AG10803 (cell line): ENCODE data around the gene LGALS3.

Experiments
- DNase-seq: peaks from one replicate; pipeline ENCODE4 v3.0.0; 2010; ENCODE audit warnings: low read depth
- H3K4me3 ChIP-seq: 2 replicates; pipeline ENCODE4 v1.5.1; 2011; ENCODE audit warnings: mild to moderate bottlenecking, low read length, control low read depth
- CTCF ChIP-seq: conservative IDR thresholded peaks from 2 replicates; pipeline ENCODE4 v1.5.1; 2011; ENCODE audit warnings: mild to moderate bottlenecking, low read length, control low read depth, inconsistent platforms

The LGALS3 gene

GRCh38 chr14:55114720-55115119 lies 14.3 kb upstream of the LGALS3 start:
- TF ChIP-seq CTCF = no peak
- no peak overlapping the region for H3K4me3 ChIP-seq
- DNase-seq = no peak

DNA sequence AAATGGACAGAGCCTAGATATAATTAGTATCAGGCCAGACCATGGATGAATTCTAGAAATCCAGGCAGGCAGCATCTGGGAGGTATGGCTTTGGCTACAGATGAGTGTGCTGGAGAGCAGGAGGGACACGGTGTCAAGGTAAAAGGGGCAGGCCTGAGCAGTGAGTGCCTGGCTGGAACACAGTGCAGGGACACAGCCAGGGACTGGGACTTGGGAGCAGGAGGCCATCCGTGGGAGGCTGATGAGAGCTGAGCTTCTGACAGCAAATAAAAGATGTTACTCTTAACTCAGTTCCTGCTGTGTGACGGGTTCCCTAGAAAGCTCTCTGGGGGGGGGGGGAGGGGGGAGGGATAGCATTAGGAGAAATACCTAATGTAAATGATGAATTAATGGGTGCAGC lies 13.6 kb upstream of the LGALS3 start:
- no peak for TF ChIP-seq CTCF
- no peak overlapping the region for H3K4me3 ChIP-seq
- no peak for DNase-seq

DNA sequence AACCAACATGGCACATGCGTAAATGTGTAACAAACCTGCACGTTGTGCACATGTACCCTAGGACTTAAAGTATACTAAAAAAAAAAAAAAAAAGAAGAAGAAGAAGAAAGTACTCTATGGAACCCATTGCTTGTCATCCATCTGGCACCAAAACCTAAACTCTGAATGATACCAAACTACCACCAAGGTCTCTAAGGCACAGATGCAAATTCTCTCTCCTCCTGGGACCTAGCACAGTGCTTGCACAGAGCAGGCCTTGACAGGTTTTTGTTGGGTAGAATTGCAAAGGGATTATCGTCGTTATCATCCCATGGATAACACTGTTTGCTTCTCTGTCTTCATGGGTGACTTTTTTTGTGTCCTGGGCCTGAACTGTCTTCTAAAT lies 13.2 kb upstream of the LGALS3 start:
- TF ChIP-seq CTCF = no peak
- H3K4me3 ChIP-seq = no peak overlapping the region
- DNase-seq = no peak

DNA sequence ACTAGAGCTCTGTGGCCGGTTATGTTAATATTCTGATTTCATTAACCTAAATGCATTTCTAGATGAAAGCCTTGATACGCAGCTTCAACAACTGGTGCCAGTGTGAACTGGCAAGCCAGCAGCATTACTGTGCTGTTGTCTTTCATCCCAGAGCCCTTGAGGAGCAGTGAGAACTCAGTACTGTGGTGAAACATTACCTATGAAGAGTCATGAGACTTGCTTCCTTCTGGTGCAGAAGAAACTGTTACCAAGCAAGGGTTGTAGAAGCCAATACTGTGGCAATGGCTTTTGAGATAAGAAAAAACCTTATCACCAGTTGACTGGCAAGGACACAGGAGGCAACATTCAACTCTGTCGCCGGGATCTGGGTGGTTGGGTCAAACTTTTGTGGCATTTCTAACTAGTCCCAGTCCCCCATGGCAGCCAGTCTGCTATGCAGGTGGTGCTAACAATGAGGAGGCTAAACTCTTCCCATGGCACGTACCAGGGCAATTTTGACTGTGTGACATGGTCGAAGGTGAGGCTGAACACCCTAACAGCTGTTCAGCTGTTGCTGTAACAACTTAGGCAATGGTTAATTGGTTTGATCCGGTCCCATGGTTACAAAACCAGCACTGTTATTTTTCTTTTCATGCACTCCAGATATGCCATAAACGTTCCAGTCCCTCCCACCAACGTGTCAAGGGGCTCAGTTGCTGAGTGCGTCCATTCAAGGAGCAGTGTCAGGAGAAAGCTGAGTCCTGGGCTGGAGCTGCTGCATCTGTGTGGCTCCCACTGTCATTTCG lies 12.6 kb upstream of the LGALS3 start:
- H3K4me3 ChIP-seq = no peak overlapping the region

GRCh38 chr14:55117803-55118441 lies 11.1 kb upstream of the LGALS3 start:
- no peak overlapping the region for H3K4me3 ChIP-seq
- DNase-seq = no peak
- TF ChIP-seq CTCF = no peak

More for the DNA sequence above, 12.6 kb upstream of the LGALS3 start:
- TF ChIP-seq CTCF = no peak
- DNase-seq = no peak

DNA sequence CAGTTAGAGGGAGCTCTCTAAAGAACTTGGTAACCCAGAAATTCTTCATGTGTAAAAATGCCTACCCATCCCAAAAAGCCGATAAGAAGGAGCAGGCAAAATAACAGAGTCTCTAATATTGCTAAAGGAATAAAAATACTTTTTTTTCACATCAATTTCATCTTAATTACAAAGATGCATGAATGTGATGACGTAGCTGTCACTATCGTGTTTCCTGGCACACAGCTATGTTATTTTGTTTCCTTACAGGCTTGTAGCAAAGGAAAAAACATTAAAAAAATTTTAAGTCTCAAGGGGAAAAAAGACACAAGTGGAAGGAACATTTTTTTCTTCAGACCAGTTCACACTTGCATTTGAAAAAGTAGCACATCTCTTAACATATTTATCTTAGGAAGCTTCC lies 10.3 kb upstream of the LGALS3 start:
- no peak overlapping the region for H3K4me3 ChIP-seq
- no peak for TF ChIP-seq CTCF
- no peak for DNase-seq
